ENCODE results near the gene BCDIN3D.

The BCDIN3D gene

GRCh38 chr12:49818241-49818895, 24.5 kb downstream of the BCDIN3D start:
- DNase-seq = no peak

- peak in 1 of 2 experiments; percentile 10 for DNase-seq
These were observed 29.8 kb downstream of the BCDIN3D start for GRCh38 chr12:49813131-49813530.

DNA sequence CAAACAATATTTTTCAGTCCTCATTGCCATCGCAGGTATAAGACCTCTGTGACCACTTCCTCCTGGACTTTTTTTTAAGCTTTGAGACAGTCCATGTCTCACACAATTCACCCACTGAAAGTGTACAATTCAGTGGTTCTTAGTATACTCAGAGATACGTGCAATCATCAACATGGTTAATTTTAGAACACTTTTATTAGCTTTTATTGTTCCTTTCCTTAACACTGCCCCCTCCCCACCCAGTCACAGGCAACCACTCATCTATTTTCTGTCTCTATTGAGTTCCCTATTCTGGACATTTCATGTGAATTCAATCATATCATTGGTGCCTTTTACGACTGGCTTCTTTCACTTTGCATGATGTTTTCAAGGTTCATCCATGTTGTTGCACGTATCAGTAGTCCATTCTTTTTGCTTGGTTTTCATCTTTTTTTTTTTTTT, 30.9 kb downstream of the BCDIN3D start:
- DNase-seq = no peak

- DNase-seq = no peak
These were observed 31.8 kb downstream of the BCDIN3D start for GRCh38 chr12:49811136-49811535.

DNA sequence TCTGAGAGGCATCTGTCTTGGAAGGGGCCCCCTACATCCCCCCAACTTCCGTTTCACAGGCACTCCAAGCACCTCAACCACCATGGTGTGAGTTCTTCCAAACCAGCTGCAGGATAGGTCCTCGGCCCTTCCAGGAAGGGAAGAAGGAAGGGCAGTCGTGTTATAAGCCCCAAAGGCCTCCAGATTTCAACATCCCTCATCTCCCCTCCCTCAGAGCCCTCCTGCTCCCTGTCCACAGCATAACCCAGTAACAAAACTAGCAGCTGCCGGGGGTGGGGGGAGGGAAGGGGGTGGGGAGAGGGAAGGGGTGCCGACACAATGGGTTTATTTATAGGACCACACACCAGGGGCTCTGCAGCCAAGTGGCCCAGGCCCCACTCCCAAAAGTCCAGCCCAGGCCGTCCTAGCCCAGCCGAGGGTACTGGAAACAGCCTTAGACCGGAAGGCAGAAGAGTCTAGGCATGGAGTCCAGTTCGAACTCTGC, 33.0 kb downstream of the BCDIN3D start:
- DNase-seq = no peak

DNA sequence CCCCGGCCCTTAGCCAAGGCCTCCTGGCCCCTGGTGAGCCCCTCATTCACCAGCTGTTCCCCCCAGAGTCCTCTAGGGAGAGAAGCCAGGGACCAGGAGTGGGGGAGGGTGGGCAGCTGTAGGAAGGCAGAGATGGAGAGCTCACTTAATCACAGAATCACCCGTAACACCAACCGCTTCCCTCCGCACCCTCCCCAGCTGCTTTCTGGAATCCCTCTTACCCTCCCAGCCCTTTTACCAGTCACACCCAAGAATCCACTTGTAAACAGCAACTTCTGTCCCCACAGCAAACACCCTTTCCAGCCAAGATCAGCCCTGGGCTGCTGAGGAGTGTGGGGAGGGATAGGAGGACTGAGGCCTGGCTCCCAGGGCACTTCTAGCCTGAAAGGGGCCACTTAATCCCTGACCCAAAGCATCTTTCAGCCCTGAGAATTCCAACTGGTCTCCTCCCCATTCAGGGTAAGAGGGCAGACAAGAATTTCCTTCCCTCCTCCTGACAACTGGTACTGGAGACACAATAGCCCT, 33.5 kb downstream of the BCDIN3D start:
- no peak for DNase-seq

- DNase-seq = no peak
These were observed 34.1 kb downstream of the BCDIN3D start for GRCh38 chr12:49808686-49809380.

- no peak for DNase-seq
These were observed 34.8 kb downstream of the BCDIN3D start for GRCh38 chr12:49807991-49808580.

- no peak for DNase-seq
These were observed 36.0 kb downstream of the BCDIN3D start for GRCh38 chr12:49806877-49807276.

GRCh38 chr12:49806321-49806813, 36.5 kb downstream of the BCDIN3D start:
- DNase-seq = no peak

GRCh38 chr12:49805409-49805808, 37.5 kb downstream of the BCDIN3D start:
- DNase-seq = no peak

DNA sequence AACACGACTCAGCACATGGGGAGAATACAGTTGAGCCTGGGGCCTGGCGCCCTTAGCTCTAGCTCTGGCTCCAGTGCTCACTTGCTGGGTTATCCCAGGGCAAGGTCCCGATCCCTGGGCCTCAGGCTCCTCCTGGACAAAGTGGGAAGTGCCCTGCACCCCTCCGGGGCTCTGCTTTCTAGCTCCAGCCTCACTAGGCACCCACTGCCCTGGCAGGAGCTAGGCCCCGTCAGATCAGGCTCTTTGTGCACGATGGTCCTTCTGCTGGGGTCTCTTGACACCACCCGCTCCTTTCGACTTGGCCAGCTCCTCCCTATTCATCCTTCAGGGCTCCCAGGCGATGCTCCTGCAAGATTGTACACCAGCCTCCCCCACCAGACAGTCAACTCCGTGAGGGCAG, 38.1 kb downstream of the BCDIN3D start:
- no peak for DNase-seq

DNA sequence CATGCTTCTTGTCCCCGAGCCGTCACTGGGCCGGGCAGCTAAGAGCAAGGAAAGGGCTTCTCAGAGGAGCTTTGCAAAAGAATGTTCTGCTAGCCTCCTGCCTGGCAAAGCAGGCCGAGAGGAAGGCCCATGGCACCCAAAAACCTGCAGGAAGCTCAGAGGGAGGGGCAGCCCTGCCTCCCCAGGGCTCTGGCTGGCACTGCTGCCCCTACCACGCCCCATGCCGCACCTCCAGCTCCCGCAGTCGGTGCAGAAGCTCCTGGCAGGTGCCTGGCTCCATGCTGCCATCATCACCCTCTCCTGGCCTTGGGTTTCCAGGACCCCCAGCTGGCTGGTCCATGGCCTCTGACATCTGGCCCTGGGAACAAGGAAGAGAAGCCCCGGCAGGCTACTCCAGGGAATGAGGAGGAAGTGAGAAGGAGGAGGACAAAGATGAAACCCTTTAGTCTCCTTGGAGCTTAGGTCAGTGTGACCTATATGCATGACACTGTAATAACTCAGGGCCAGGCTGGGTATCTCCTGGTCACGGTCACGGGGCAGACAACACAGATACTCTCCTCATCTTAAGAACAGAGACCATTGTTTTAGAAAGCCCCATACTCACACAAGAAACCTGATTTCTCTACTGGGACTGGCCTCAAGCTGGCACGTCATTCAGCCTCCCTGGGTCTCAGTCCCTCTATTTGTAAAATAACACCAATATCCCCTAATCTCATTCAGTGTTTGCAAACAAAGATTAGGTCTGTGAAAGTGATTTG, 39.0 kb downstream of the BCDIN3D start:
- no peak for DNase-seq

GRCh38 chr12:49801141-49802063, 41.5 kb downstream of the BCDIN3D start:
- no peak for DNase-seq

GRCh38 chr12:49800421-49801140, 42.3 kb downstream of the BCDIN3D start:
- no peak for DNase-seq

- no peak for DNase-seq
These were observed 44.0 kb downstream of the BCDIN3D start for GRCh38 chr12:49798934-49799333.

DNA sequence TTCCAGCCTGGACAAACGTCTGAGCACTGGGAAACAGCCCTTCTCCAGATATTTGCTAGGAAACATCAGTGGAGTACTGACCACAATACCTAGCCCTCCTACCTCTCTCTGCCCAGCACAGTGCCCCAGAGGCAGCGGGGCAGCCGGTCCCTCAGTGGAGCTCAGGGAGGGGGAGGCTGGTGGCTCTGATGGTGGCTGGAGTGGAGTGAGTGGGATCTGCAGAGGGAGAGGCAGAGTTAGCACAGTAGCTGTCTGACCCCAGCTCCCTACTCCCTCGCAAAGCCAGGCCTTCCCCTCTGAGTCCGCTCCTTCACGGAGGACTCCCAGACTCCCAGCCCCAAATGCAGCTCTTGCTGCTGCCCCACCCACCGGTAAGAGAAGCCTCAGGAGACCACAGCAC, 44.7 kb downstream of the BCDIN3D start:
- no peak for DNase-seq

GRCh38 chr12:49797449-49797776, 45.5 kb downstream of the BCDIN3D start:
- DNase-seq = no peak

DNA sequence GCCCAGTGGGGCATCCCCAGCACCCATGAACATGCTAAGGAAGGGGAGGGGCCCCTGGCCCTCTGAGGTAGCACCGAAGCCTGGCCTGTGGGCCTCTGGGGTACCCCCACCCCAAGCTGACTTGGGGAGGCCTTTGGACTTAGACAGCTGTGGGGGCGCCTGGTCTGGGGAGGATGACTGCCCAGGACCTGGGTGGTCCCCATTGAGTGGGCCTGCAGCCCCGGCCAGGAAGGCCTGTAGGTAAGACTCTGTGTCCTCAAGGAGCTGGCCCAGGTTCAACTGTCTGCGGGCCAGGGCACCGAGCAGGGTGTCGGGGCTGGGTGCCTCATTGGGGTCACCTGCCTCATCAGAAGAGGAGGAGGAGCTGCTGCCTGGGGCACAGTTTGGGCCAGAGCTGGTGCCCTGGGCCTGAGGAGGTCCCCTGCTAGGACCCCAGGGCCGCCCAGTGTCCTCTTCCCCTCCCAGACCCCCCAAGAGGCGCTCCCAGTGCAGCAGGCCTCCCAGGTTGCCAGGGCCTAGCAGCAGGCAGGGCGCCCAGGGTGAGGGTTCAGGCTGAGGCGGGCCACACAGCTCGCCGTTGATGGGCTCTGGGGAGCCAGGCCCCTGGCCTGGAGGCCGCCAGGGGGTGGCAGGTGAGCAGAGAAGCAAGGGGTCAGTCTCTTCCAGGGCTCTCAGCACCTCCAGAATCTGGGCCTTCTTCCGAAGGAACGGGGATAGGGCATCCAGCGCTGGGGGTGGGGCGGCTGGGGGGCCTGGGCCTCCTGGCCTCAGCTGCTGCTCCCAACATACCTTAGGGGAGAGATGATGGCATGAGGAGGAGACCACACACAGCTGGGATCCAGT, 46.1 kb downstream of the BCDIN3D start:
- DNase-seq = no peak

DNA sequence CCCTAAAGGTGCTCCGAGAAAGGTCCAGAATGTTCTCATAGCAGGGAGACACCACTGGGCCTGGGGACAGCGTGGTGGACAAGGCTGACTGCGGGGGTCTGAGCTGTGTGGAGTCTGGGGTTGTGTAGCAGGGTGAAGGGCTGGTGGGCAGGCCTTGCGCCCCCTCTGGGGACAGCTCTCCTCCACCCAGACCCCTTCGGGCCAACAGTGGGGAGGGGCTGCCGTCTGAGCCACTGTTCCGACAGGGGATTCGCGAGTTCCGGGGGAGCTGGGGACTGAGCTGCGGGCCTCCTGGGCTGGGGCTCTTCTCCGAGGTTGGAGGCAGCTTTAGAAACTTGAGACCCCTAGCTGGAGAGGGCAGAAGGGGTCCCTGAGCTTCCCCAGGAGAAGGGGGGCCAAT, 46.8 kb downstream of the BCDIN3D start:
- DNase-seq = no peak
